ENCODE measurements around the gene DOK7.

DNA sequence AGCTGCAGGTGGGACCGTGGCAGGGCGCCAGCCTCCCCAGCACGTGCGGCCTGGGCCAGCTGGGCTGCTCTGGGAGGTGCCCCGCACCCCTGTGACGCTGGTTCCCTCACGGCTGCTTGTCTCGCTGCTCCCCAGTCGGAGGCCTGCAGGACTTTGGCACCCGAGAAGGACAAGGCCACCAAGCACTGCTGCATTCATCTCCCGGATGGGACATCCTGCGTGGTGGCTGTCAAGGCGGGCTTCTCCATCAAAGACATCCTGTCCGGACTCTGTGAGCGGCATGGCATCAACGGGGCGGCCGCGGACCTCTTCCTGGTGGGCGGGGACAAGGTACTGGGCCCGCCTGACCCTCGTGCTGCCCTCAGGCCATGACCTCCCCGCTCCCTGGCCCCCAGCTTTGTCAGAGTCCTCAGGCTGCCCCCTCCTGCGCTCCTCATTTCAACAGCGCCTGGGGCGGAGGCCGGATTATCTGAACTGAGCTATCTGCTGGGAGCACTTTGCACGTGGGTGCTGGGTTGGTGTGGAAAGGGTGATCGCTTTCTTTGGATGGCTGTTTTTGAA is 40.8 kb upstream of the DOK7 start:
- TF ChIP-seq, protein P1, sequence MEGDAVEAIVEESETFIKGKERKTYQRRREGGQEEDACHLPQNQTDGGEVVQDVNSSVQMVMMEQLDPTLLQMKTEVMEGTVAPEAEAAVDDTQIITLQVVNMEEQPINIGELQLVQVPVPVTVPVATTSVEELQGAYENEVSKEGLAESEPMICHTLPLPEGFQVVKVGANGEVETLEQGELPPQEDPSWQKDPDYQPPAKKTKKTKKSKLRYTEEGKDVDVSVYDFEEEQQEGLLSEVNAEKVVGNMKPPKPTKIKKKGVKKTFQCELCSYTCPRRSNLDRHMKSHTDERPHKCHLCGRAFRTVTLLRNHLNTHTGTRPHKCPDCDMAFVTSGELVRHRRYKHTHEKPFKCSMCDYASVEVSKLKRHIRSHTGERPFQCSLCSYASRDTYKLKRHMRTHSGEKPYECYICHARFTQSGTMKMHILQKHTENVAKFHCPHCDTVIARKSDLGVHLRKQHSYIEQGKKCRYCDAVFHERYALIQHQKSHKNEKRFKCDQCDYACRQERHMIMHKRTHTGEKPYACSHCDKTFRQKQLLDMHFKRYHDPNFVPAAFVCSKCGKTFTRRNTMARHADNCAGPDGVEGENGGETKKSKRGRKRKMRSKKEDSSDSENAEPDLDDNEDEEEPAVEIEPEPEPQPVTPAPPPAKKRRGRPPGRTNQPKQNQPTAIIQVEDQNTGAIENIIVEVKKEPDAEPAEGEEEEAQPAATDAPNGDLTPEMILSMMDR (IDR thresholded peaks at IDR 0.05), result no peak
- no peak for TF ChIP-seq POLR2A (IDR thresholded peaks at IDR 0.05)
